HS-27A (cell line): ENCODE results near the gene HS3ST4.

Experiments
- DNase-seq: peaks from one replicate; pipeline ENCODE4 v3.0.0-alpha.2; 2012; ENCODE audit warnings: low read depth, missing footprints

Gene HS3ST4

DNA sequence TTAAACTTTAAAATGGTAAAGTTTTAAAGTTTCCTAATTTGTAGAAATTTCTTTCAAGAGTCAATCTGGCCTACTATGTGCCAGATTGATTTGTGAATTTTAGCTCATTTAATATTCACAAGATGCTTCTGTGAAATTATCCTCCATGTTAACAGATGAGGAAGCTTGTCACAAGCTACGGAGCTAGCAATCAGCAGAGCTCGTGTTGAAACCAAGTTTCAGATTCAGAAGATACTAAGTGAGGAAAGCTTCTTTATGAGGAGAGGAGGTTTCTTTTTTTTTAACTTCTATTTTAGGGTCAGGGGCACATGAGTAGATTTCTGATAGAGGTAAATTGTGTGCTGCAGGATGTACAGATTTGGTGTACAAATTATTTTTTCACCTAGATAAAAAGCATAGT, 135.9 kb downstream of the HS3ST4 start:
- DNase-seq = no peak

GRCh38 chr16:25828510-25828909, 136.8 kb downstream of the HS3ST4 start:
- DNase-seq = no peak

DNA sequence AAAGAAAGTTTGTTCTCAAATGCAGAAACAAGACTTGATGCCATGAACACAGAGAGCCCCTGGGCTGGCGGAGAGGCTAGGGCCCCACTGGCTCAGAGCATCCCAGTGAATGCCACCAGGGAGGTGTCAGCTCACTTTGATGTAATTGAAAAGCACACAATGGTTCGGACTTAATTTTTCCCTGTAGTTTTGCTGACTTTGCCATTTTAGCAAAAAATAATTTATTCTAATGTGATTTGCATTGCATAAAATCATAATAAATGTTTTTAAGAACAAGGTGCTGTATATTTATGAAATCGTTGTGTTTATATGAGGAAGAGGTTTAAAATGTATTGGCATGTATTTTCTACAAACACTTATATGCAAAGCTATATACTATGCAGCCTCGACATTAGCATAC, 140.5 kb downstream of the HS3ST4 start:
- DNase-seq = no peak

DNA sequence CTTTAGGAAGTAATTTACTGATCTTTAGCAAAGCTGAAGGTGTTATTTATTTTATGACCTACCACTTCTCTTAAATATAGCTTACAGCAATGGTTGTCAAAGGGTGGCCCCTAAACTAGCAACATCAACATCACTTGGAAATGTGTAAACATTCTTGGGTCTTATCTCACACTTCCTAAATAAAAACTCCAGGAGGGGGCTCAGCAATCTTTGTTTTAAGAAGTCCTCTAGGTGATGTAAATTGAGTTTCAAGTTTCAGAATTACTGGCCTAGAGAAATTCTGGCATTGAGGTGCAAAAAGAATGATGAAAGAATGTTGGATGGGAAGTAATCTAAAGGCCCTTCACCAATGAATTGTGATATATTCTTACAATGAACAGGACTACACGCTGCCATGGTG, 142.3 kb downstream of the HS3ST4 start:
- no peak for DNase-seq

DNA sequence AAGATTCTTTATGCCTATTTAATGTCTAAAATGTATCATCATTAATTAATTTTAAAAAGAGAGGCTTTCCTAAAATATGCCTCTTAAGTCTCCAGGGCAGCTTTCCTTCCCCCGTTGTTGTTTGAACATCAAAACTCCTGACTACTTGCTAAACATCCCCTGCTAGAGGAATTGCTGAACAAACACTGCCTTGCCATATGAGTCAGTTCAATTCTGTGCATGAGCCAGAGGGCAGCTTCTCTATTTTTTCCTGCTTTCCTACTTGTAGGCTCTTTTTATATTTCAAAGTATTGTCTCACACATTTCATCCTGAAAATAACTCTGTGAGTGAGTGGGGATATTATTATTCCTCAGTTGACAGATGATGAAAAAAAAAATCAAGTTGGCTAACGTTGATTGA, 143.4 kb downstream of the HS3ST4 start:
- no peak for DNase-seq

DNA sequence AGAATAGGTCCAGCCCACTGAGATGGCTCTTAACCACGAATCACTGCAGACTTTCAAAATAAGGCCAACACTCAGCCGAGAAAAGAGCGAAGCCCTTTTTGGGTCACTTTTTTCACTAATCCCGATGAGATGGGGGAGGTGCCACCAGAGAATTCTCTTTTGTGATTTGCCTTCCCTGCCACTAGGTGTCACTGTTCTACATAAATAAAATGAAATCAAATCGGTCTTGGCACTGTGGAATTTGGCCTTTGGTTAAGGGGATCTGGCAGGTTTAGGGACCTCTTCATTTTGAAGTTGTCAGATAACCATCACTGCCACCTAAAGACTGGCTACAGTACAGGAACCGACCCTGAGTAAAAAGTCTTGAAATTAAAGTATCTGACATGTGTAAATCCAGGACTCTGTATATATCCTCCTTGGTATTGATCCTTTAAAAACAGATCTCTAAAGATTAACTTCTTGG, 147.0 kb downstream of the HS3ST4 start:
- DNase-seq = no peak

- no peak for DNase-seq
These were observed 150.0 kb downstream of the HS3ST4 start for GRCh38 chr16:25841761-25842160.

GRCh38 chr16:25845901-25846300, 154.1 kb downstream of the HS3ST4 start:
- no peak for DNase-seq

DNA sequence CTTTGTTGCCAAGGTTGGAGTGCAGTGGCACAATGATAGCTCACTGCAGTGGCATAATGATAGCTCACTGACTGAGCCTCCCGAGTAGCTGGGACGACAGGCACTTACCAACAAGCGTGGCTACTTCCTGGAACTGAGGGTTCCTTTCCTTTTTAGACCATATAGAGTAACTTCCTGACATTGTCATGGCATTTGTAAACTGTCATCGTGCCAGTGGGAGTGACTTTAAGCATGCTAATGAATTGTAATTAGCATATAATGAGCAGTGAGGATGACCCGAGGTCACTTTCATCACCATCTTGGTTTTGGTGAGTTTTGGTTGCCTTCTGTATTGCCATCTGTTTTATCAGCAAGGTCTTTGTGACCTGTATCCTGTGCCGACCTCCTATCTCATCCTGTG, 162.4 kb downstream of the HS3ST4 start:
- no peak for DNase-seq

GRCh38 chr16:25855063-25855462, 163.3 kb downstream of the HS3ST4 start:
- DNase-seq = no peak

DNA sequence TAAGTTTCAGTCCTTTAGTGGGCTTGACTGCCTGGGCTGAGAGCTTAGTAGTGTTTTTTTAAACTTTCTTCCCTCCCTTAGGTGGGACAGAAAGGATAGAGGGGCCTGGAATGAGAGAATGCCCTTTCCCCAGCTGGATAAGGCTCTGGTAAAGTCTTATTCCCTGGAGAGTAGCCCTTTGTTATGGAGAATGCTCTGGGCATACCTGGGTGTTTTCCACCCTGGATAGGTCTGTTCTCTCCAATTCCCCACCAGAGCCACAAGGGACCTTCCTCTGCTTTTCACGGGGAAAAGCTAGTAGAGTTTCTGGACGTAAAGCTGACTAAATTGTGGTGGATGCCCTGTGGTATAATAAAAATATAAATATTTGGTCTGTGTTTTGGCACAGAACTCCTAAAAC, 164.1 kb downstream of the HS3ST4 start:
- no peak for DNase-seq

DNA sequence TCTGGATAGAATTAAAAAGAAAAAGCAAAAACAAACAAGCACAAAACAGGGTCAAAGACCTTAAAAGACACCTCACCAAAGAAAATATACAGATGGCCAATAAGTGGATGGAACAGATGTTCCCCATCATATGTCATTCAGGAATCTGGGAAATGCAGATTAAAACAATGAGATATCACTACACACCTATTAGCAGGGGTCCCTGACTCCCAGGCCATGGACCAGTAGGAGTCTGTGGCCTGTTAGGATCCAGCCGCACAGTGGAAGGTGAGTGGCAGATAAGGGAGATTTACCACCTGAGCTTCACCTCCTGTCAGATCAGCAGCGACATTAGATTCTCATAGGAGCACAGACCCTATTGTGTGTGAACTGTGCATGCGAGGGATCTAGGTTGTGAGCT, 167.9 kb downstream of the HS3ST4 start:
- no peak for DNase-seq

- no peak for DNase-seq
These were observed 175.3 kb downstream of the HS3ST4 start for GRCh38 chr16:25867041-25867440.

DNA sequence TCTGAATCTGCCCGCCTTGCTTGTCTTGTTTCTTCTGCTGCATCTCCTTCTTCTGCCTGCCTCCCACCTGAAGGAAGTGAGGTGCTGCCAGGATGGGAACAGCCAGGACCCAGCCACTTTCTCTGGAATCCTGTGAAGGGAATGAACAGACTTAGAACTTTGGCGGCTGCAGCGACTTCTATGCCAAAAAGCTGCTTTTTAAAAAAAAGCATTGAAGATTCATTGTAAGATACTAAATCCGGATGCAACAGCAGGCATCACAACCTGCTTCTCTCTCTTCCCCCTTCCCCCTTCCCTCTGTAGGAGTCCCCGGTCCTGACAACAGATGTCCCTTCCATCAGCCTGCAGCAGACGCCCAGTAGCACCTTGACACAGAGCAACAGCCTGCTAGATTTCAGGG, 176.3 kb downstream of the HS3ST4 start:
- DNase-seq = no peak

DNA sequence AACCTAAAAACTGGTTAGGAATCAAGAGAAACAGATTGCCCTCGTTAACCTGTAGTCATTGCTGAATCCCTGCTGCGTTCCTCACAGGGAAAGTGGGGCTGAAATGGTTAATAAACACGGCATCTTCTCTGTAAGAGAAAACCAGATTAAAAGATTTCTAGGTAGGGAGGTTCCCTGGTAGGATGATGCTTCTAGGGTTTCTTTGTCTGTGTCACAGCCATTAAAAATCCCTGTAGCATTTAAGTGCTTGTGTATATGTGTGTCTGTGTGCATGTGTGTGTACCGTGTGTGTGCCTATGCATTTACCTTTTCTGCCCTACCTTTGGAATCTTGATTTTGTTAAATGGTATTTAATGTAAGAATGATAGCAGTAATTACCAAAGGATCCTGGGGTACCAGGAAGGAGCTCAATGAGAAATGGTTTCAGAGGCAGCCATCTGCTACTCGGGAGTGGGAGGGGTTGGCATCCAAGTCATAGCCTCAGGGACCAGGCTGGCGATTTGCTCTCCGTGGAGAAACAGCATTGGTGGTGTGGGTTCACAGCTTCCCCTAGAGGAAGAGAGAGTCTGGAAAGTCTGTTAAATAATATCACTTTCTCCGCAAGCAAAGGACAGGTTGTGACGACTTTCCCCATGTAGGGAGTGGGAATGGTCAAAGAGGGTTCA, 177.1 kb downstream of the HS3ST4 start:
- DNase-seq = no peak

GRCh38 chr16:25872369-25873070, 180.8 kb downstream of the HS3ST4 start:
- DNase-seq = no peak

GRCh38 chr16:25874196-25874595, 182.4 kb downstream of the HS3ST4 start:
- no peak for DNase-seq

GRCh38 chr16:25875956-25876598, 184.3 kb downstream of the HS3ST4 start:
- DNase-seq = no peak

- DNase-seq = no peak
These were observed 185.3 kb downstream of the HS3ST4 start for GRCh38 chr16:25877103-25877502.

DNA sequence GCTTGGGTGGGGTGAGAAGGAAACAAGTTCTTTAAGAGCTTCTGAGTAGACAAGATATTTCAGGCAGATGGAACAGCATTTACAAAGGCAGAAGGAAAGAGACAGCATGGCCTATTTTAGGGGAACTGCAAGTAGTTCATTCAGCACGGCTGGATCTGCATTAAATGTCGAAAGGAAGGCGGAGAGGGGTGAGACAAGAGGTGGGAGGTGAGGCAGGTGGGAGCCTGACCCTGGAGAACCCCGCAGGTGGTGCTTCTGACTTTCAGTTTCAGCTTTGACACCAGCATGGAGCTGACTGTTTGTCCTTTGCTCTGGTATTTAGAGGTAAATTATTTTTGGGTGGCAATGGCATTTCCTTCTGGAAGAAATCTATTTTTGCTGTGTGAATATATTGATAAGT, 194.8 kb downstream of the HS3ST4 start:
- DNase-seq = no peak

DNA sequence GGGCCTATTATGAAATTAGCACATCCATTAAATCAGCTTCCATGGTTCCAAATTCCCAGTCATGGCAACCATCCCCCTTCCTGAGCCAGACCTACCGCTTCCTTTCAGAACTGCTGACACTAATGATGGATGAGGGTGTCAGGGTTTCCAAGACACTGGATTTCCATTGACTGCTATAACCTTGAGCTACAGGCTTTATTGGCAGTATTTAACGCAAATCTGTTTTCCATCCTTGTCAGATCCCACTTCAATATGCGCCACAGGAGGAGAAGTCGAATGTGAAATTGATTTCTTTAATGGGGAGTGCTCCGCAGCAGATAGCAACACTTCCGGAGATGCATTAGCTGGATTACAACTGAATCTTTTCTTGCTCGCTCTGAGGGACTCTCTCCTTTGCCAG, 197.1 kb downstream of the HS3ST4 start:
- no peak for DNase-seq

DNA sequence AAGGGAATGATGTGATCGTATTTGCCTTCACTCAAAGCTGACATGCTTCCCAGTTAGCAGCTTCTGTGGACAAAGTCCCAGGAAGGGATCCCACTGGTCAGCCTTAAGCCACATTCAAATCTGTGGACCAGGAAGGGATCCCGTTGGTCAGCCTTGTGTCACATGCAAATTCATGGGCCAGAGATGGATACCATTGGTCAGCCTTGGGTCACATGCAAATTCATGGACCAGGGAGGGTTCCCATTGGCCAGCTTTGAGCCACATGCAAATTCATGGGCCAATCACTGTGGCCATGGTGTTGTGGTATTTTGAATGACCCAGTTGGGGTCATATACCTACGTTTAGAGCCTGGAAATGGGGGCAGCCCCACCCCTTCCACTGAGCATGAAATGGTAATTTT, 201.6 kb downstream of the HS3ST4 start:
- no peak for DNase-seq

- DNase-seq = no peak
These were observed 202.3 kb downstream of the HS3ST4 start for GRCh38 chr16:25894093-25894492.
